Prostate gland (tissue), 2 donors: ENCODE results near the gene CHST3. TPM values are rescaled to one million over a fixed set of nuclear protein-coding genes. Genes with fewer than 3 reads are reported as not detected.

Experiments used
- DNase-seq: peaks from one replicate; pipeline ENCODE4 v3.0.0-alpha.2; 2019; ENCODE audit warnings: low spot score
- H3K27ac ChIP-seq, 2 donors: fragments of 200-600 bp; sonication (generic); 2 replicates each; pipeline ENCODE4 v1.5.1; 2017 to 2019
- H3K27me3 ChIP-seq: fragments of 200-600 bp; sonication (generic); replicated peaks from 2 replicates; pipeline ENCODE4 v1.5.1; 2019; ENCODE audit not compliant: insufficient read depth
- H3K36me3 ChIP-seq, 2 donors: fragments of 200-600 bp; sonication (generic); 1 replicate in 1 of 2; 2 replicates in 1 of 2; pipeline versions ENCODE4 v1.5.1 to v1.8.1; 2017 to 2019
- H3K4me1 ChIP-seq: fragments of 200-600 bp; sonication (generic); replicated peaks from 2 replicates; pipeline ENCODE4 v1.5.1; 2019
- H3K4me3 ChIP-seq, 2 donors: fragments of 200-600 bp; sonication (generic); 2 replicates each; pipeline ENCODE4 v1.5.1; 2017 to 2019
- H3K9me3 ChIP-seq: fragments of 200-600 bp; sonication (generic); 2 replicates; pipeline ENCODE4 v1.5.1; 2017
- POLR2A ChIP-seq: fragments of 450-650 bp; IDR thresholded peaks from one replicate; pipeline ENCODE4 v1.6.1; 2016; ENCODE audit warnings: antibody characterized with exemption, mild to moderate bottlenecking
- POLR2AphosphoS5 ChIP-seq: sonication (generic); formaldehyde crosslinking; IDR thresholded peaks from one replicate; pipeline ENCODE4 v1.6.1; 2017; ENCODE audit warnings: antibody characterized with exemption
- WGBS: methylation state at CpG from one replicate; pipeline ENCODE4 v1.1.5; 2018; 5-methylcytosine and 5-hydroxymethylcytosine counted together
- intact Hi-C: fragments of 100-400 bp; cut with DNase I; formaldehyde crosslinking; loops from one replicate; pipeline ENCODE4 v1.14.2; 2022
- total RNA-seq, 2 donors: library from RNA; depleted of rRNA; stranded (reverse); fragments of >200 nt; gene quantifications; one replicate each; pipeline ENCODE4 v1.1.0, GENCODE V29; 2016
- TF ChIP-seq, protein P1 (sequence below), 4 experiments: fragments of 200-600 bp in 2 of 4; fragments of 450-650 bp in 2 of 4; sonication (generic) in 2 of 4; IDR thresholded peaks; 1 replicate in 3 of 4; 2 replicates in 1 of 4; pipeline ENCODE4 v1.5.1; 2016 to 2019; ENCODE audit warnings: antibody characterized with exemption in 4 of 4, mild to moderate bottlenecking in 2 of 4, moderate library complexity in 2 of 4

Gene CHST3
- total RNA-seq, 2 donors from 2014 or later = 16.5 to 197 TPM

DNA sequence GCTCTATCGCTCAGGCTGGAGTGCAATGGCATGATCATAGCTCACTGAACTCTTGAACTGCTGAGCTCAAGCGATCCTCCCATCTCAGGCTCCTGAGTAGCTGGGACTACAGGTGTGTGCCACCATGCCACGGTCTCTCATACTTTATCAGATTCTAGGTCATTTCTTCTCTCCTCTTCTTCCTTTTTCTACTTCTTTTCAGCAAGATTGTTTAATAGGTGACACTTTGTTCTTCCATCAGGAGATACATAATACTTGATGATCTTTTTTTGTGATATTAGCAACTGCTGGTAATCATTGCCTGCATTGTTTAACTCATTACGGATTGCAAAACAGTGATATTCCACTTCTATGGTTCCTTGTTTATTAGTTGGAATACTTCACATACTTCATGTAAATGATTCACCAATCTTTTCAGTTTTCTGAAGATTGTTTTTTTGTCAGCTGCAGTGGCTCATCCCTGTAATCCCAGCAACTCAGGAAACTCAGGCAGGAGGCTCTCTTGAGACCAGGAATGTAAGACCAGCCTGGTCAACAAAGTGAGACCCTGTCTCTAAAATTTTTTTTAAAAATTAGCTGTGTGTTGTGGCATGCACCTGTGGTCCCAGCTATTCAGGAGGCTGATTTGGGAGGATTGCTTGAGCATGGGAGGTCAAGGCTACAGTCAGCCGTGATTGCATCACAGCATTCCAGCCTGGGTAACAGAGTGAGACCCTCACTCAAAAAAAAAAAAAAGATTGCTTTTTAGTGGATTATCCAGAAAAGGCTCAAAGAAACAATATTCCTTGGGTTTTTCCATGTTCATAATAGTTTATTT, 36.2 kb upstream of the CHST3 start:
- 70% methylated on average over 5 of the region's 5 CpGs for WGBS
- Histone ChIP-seq H3K9me3 (no peaks in the 10 kb centered on the region), H3K4me3 (no peak overlapping the region)

DNA sequence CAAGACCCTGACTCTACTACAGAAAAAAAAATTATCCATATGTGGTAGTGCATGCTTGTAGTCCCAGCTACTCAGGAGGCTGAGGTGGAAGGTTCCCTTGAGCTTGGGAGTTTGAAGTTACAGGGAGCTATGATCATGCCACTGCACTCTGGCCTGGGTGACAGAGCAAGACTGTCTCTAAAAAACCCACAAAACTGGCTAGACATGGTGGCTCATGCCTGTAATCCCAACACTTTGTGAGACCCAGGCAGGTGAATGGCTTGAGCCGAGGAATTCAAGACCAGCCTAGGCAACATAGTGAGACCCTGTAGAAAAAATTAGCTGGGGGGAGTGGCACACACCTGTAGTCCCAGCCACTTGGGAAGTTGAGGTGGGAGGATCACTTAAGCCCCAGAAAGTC, 32.9 kb upstream of the CHST3 start:
- Histone ChIP-seq H3K4me3 (no peak overlapping the region), H3K9me3 (no peaks in the 10 kb centered on the region), H3K4me1 (no peaks in the 10 kb centered on the region), H3K27me3 (no peaks in the 10 kb centered on the region), H3K36me3 (no peaks in the 10 kb centered on the region), H3K27ac (no peak overlapping the region)
- intact Hi-C loops = no loop called here
- no peak for DNase-seq
- 92% methylated on average over 1 of the region's 1 CpG for WGBS
- TF ChIP-seq, protein P1, sequence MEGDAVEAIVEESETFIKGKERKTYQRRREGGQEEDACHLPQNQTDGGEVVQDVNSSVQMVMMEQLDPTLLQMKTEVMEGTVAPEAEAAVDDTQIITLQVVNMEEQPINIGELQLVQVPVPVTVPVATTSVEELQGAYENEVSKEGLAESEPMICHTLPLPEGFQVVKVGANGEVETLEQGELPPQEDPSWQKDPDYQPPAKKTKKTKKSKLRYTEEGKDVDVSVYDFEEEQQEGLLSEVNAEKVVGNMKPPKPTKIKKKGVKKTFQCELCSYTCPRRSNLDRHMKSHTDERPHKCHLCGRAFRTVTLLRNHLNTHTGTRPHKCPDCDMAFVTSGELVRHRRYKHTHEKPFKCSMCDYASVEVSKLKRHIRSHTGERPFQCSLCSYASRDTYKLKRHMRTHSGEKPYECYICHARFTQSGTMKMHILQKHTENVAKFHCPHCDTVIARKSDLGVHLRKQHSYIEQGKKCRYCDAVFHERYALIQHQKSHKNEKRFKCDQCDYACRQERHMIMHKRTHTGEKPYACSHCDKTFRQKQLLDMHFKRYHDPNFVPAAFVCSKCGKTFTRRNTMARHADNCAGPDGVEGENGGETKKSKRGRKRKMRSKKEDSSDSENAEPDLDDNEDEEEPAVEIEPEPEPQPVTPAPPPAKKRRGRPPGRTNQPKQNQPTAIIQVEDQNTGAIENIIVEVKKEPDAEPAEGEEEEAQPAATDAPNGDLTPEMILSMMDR (IDR thresholded peaks at IDR 0.05) = no peak
- TF ChIP-seq POLR2AphosphoS5 (no peak), POLR2A (no peak)

More for the DNA sequence above, 36.2 kb upstream of the CHST3 start:
- Histone ChIP-seq H3K36me3 (no peaks in the 10 kb centered on the region), H3K4me1 (no peaks in the 10 kb centered on the region), H3K27ac (no peak overlapping the region), H3K27me3 (no peaks in the 10 kb centered on the region)
- no peak for DNase-seq
- intact Hi-C loops = no loop called here
- TF ChIP-seq, protein P1 (IDR thresholded peaks at IDR 0.05) = no peak
- TF ChIP-seq POLR2AphosphoS5 = no peak
- no peak for TF ChIP-seq POLR2A

DNA sequence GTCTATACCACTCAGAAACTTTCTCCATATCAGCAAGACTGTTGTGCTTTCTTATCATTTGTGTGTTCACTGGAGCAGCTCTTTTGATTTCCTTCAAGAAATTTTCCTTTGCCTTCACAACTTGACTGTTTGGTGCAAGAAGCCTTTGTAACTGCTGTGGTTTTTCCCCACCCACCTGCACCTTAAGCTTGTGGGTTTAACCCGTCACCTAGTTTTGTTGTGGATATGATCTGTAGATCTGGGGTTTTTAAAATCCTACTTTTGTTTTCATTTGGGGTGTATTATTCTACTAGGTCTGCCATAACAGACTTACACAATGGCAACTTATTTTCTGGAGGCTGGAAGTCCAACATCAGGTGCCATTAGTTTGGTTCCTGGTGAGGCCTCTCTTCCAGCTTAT, 30.5 kb upstream of the CHST3 start:
- Histone ChIP-seq H3K27ac (no peak overlapping the region), H3K27me3 (no peaks in the 10 kb centered on the region), H3K36me3 (no peaks in the 10 kb centered on the region), H3K4me1 (no peaks in the 10 kb centered on the region), H3K4me3 (no peak overlapping the region), H3K9me3 (no peaks in the 10 kb centered on the region)
- TF ChIP-seq POLR2A (no peak), POLR2AphosphoS5 (no peak)
- TF ChIP-seq, protein P1 (IDR thresholded peaks at IDR 0.05) = no peak
- WGBS = 100% methylated on average over 1 of the region's 1 CpG
- intact Hi-C loops = no loop called here
- DNase-seq = no peak

DNA sequence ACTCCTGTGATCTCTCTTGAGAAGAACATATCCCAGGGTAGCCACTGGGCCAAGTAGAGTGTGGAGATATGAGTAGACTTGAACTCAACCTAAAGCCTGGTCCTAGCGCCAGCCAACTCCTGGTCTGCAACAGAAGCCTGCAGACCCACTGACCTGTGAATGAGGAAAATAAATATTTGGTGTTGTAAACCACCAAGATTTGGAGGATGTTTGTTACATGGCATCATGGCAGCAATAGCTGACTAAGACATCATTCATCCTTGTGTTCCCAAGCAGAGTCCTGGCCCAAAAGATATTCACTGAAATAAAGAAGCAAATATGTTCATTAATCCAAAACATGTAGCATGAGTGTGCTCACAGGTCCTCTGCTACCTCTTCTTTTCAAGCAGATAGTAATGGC, 26.0 kb upstream of the CHST3 start:
- no peaks in the 10 kb centered on the region for H3K27me3 ChIP-seq
- WGBS = 100% methylated on average over 1 of the region's 1 CpG
- H3K9me3 ChIP-seq = no peaks in the 10 kb centered on the region
- H3K4me1 ChIP-seq = no peaks in the 10 kb centered on the region
- H3K27ac ChIP-seq = no peak overlapping the region
- intact Hi-C loops = no loop called here
- no peak for DNase-seq
- TF ChIP-seq, protein P1 (IDR thresholded peaks at IDR 0.05) = no peak
- no peaks in the 10 kb centered on the region for H3K36me3 ChIP-seq
- H3K4me3 ChIP-seq = no peak overlapping the region

DNA sequence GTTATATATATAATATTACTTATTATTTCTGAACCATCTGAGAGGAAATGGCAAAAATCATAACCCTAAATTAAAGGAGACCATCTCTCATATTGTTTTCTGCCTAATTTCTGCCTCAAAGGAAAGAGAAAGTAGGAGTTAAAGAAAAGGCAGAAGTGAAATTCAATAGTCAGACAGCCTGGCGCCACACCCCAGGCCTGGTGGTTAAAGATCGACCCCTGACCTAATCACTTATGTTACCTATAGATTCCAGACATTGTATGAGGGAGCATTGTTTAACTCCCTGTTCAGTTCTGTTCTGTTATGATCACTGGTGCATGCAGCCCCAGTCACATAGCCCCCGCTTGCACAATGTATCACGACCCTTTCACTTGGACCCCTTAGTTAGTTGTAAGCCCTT, 24.9 kb upstream of the CHST3 start:
- DNase-seq = no peak
- no peaks in the 10 kb centered on the region for H3K4me1 ChIP-seq
- 90% methylated on average over 4 of the region's 4 CpGs for WGBS
- no peaks in the 10 kb centered on the region for H3K36me3 ChIP-seq
- H3K4me3 ChIP-seq = no peak overlapping the region
- H3K27ac ChIP-seq = no peak overlapping the region
- no peaks in the 10 kb centered on the region for H3K9me3 ChIP-seq
- intact Hi-C loops = no loop called here
- TF ChIP-seq POLR2A (no peak), POLR2AphosphoS5 (no peak)
- TF ChIP-seq, protein P1 (IDR thresholded peaks at IDR 0.05) = no peak
- no peaks in the 10 kb centered on the region for H3K27me3 ChIP-seq
